ENCODE results near the gene BRSK1. TPM values are rescaled to one million over a fixed set of nuclear protein-coding genes. Genes with fewer than 3 reads are reported as not detected.

BRSK1 gene
- total and polyA plus RNA-seq, 7 donors = 0.14 to 1.1 (median 0.77) TPM

DNA sequence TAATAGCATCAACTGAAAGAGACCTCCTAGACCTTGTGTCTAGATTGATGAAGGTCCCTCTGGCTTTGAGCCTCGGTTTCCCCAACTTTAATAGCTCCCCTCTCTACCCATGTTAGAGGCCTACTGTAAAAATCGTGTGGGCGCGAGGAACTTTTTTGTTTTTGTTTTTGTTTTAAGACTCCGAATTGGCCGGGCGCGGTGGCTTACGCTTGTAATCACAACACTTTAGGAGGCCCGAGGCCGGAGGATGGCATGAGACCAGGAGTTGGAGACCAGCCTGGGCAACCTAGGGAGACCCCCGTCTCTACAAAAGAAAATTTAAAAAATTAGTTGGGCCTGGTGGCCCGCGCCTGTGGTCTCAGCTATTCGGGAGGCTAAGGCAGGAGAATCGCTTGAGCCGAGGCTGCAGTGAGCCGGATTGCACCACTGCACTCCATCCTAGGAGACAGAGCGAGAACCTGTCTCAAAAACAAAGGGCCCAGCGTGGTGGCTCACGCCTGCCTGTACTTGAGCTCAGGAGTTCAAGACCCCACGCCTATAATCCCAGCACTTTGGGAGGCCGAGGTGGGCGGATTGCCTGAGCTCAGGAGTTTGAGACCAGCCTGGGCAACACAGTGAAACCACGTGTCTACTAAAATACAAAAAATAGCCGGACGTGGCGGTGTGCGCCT lies 24.1 kb upstream of the BRSK1 start:
- WGBS, 3 donors = 33 to 39% (median 37%) methylated on average over 29 of the region's 29 CpGs
- H3K4me3 ChIP-seq = peak overlapping the region; percentile 92
- intact Hi-C loops (cut with DNase I) = no loop called here
- H3K27ac ChIP-seq = peak overlapping the region; percentile 92
- H3K36me3 ChIP-seq (ENCODE audit: insufficient read depth in 1 of 2, low read depth in 1 of 2) = peaks cover 0 to 8% of the 10 kb centered on the region in 2 donors
- DNase-seq (peak in 1 of 2 donors; percentile 68), ATAC-seq (peak in 1 of 4 donors; percentile 2)
- peaks cover 38% of the 10 kb centered on the region for H3K4me1 ChIP-seq
- TF ChIP-seq, protein P1, sequence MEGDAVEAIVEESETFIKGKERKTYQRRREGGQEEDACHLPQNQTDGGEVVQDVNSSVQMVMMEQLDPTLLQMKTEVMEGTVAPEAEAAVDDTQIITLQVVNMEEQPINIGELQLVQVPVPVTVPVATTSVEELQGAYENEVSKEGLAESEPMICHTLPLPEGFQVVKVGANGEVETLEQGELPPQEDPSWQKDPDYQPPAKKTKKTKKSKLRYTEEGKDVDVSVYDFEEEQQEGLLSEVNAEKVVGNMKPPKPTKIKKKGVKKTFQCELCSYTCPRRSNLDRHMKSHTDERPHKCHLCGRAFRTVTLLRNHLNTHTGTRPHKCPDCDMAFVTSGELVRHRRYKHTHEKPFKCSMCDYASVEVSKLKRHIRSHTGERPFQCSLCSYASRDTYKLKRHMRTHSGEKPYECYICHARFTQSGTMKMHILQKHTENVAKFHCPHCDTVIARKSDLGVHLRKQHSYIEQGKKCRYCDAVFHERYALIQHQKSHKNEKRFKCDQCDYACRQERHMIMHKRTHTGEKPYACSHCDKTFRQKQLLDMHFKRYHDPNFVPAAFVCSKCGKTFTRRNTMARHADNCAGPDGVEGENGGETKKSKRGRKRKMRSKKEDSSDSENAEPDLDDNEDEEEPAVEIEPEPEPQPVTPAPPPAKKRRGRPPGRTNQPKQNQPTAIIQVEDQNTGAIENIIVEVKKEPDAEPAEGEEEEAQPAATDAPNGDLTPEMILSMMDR (IDR thresholded peaks at IDR 0.05) = no peak
- no peaks in the 10 kb centered on the region for H3K27me3 ChIP-seq (ENCODE audit: insufficient read depth in 3 of 3, low read length in 2 of 3)
- H3K9me3 ChIP-seq = no peaks in the 10 kb centered on the region

DNA sequence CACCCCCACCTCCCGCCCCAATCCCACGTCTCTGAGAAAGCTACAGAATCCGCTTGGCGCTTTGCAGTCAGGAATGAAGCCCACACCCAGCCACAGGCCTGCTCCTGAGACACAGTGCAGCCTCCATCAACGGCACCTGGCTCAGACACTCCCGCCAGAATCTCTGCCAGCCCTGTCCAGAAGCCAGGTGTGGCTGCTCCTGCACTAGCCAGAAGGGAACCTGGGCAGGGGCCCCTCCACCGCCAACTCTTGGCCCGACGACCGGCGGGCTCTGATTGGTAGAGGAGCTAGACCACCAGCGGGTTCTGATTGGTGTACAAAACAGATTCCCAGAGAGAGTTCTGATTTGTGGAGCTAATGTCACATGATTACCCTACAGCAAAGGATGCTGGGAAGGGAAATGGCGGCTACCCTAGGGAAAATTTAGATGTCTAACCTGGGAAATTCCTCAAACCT lies 22.1 kb upstream of the BRSK1 start:
- no peaks in the 10 kb centered on the region for H3K27me3 ChIP-seq (ENCODE audit: insufficient read depth in 3 of 3, low read length in 2 of 3)
- no peak overlapping the region for H3K27ac ChIP-seq
- H3K36me3 ChIP-seq (ENCODE audit: insufficient read depth in 1 of 2, low read depth in 1 of 2) = peaks cover 0 to 9% of the 10 kb centered on the region in 2 donors
- 88 to 90% (median 88%) methylated on average over 13 of the region's 13 CpGs for WGBS, 3 donors
- no peak overlapping the region for H3K4me3 ChIP-seq
- TF ChIP-seq, protein P1 (IDR thresholded peaks at IDR 0.05) = no peak
- H3K9me3 ChIP-seq = no peaks in the 10 kb centered on the region
- peaks cover 17% of the 10 kb centered on the region for H3K4me1 ChIP-seq
- DNase-seq (no peak), ATAC-seq (no peak)
- intact Hi-C loops (cut with DNase I) = no loop called here

DNA sequence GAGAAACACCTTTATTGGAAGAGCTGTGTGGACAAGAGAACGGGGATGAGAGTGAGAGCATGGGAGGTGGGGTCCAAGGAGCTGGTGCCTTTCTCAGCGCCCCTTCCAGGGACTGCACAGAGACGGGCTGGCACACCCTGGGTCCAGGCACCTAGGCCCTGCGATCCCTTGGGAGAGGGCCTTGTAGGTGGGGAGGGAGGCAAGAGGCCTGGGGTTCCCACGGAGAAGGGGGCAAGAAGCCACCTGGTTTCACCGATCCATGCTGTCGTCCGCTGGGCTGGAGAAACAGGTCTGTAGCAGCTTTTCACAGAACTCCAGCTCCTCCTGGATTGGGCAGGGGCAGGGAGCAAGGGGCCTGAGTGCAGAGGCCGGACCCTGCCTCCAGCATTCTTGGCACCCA lies 21.4 kb upstream of the BRSK1 start:
- TF ChIP-seq, protein P1 (IDR thresholded peaks at IDR 0.05) = no peak
- WGBS, 3 donors = 89 to 95% (median 92%) methylated on average over 9 of the region's 9 CpGs
- H3K9me3 ChIP-seq = no peaks in the 10 kb centered on the region
- ATAC-seq = no peak
- H3K36me3 ChIP-seq (ENCODE audit: insufficient read depth in 1 of 2, low read depth in 1 of 2) = peaks cover 0 to 9% of the 10 kb centered on the region in 2 donors
- peaks cover 11% of the 10 kb centered on the region for H3K4me1 ChIP-seq
- no peak overlapping the region for H3K4me3 ChIP-seq
- H3K27ac ChIP-seq = no peak overlapping the region
- no peak for DNase-seq
- H3K27me3 ChIP-seq (ENCODE audit: insufficient read depth in 3 of 3, low read length in 2 of 3) = no peaks in the 10 kb centered on the region
- intact Hi-C loops (cut with DNase I) = no loop called here

DNA sequence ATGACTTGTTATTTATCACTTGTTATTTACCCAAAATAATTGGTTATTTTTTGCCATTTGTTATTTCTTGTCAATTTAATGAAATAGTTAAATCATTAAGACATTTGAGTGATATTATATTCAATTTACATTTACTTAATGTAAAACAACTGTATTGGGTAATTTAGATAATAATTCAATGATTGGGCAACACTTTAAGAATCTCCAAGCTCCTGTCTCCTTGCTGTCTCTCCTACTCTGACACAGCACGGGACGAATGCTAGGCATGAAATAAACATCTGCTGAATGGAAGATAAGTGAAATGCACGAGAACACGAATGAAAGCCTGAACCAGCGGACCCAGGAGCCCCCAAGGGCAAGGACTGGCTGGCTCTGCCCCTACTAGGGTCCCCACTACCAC lies 19.3 kb upstream of the BRSK1 start:
- intact Hi-C loops (cut with DNase I) = loop anchor here in 1 of 2 donors (2.0 kb wide), 1 partner anchor 14 kb away; no protein-coding TSS in a partner anchor
- no peaks in the 10 kb centered on the region for H3K27me3 ChIP-seq (ENCODE audit: insufficient read depth in 3 of 3, low read length in 2 of 3)
- H3K9me3 ChIP-seq = no peaks in the 10 kb centered on the region
- DNase-seq = no peak
- 84 to 86% (median 85%) methylated on average over 5 of the region's 5 CpGs for WGBS, 3 donors
- H3K36me3 ChIP-seq (ENCODE audit: insufficient read depth in 1 of 2, low read depth in 1 of 2) = peaks cover 0 to 11% of the 10 kb centered on the region in 2 donors
- TF ChIP-seq, protein P1 (IDR thresholded peaks at IDR 0.05) = no peak
- no peak overlapping the region for H3K27ac ChIP-seq
- H3K4me1 ChIP-seq = peaks cover 7% of the 10 kb centered on the region
- H3K4me3 ChIP-seq = no peak overlapping the region
- ATAC-seq = no peak
